GM21447 (cell line): ENCODE data around the gene DLGAP3.

Source experiments
- ATAC-seq: cut with Tn5 transposase; IDR thresholded peaks from one replicate; pipeline ENCODE4 v1.9.1; 2021; ENCODE audit not compliant: unreplicated experiment

Gene DLGAP3

DNA sequence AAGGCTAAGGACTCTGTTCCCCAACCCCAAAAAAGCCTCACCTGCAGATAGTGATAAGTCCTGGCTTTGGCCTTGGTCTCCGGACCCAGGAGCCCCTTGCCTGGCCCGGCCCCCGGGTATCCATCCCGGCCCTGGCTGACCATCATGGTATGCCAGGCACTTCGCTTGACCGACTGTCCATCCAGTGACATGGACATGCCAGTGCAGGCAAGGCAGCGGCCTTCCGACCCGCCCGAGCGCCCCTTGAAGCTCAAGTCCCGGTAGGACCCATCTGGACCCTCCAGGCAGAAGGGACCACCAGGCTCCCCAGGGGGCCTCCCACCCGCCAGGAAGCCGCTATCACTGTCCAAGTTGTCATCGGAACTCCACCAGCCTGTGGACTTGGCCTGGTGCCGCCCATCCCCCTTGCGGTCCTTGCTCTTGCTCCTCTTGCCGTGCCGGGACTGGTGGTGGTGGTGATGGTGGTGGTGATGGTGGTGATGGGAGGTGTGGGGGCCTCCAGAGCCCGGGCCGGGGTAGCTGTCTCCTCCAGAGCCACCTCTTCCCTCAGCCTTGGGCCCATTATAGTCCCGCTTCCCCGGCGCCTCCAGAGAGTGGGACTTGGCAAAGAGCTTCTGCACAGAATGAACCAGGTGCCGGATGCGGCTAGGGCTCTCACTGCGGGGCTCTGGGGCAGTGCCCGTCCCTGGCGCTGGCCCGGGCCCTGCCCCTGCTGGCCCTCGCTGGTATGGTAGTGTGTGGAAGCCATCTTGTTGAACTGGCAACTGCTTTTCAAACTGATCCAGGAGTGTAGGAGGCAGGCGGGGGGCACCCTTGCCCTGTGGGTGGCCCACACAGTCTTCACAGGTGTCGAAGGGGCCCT, 25.0 kb downstream of the DLGAP3 start:
- ATAC-seq: no peak

- no peak for ATAC-seq
These were observed 27.5 kb downstream of the DLGAP3 start for GRCh38 chr1:34901919-34902318.

DNA sequence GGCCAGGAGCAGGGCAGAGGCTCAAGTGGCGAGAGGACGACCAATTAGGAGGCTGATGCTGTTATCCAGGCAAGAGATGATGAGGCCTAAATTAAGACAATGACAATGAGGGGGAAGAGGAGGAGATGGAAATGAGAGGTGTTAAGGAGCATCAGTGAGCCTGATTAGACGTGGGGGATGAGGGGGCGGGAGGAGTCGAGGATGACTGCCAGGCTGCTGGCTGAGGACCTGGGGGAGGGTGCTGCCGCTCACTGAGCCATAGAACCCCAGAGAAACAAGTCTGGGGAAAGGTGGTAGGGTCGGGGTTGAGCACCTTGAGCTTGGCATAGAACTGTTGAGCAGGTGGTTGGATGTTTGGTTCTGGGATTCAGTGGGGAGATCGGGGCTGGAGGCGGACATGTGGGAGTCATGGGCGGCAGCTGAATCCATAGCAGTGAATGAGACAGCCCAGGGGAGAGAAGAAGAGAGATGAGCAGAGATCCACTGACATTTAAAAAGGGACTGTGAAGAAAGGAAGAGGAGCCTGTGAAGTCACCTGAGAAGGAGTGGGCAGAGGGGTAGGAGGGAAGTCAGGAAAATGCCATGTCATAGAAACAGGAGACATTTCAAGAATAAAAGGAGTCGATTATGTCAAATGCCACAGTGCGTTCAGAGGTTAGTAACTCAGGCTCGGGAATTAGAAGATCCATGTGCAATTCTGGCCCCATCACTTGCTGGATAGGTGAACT, 28.5 kb downstream of the DLGAP3 start:
- ATAC-seq: no peak

DNA sequence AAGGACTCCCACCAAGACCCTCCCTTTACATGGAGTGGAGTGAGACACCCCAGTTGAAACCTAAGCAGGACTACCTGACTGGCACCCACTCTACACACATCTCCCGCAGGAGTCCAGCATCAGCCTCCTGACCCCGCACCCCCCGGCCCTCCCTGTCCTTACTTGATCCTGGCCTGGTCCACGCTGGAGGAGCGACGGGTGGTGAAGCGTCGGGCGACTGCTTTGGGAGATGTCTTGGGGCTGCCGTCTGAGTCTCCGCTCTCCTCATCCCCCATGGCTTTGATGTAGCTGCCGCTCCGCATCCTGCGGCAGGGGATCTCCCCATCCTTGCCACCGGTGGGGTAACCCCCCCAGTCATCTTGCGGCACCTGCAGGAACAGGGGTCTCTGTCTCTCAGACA, 29.5 kb downstream of the DLGAP3 start:
- no peak for ATAC-seq

DNA sequence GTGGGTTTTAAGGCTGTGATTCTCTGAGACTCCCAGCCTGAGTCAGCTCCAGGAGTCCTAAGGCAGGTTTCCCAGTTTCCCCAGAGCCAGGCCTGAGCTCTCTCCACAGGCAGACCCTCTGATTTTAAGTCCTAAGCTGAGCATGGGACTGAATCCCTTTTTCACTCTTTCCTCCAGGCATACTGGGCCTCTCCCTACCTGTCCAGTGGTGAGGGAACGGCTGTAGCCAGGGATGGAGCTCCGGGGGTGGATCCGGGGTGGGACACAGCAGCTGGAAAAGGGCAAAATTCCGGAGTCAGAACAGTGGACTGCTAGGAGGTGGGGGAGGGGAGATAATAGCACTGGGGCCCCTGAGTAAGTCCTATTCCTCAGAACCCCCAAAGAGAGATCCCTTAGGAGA, 30.0 kb downstream of the DLGAP3 start:
- ATAC-seq: no peak

- no peak for ATAC-seq
These were observed 31.1 kb downstream of the DLGAP3 start for GRCh38 chr1:34898330-34898761.

DNA sequence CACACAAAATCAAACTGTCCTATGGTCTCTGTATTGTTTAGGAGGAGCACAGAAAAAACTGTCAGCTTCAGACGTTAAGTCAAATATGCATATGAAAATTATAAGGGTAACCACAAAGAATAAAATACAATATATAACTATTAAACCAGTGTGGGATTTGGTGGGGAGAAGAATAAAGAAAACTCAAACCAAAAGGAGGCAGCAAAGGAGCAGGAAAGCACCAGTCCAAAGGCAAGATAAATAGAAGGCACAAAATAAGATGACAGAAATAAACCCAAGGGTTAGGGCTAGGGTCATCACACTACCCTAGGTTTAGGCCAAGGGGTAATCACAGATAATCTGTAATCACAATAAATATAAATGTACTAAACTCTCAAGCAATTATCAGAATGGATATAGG, 32.8 kb downstream of the DLGAP3 start:
- ATAC-seq: no peak

DNA sequence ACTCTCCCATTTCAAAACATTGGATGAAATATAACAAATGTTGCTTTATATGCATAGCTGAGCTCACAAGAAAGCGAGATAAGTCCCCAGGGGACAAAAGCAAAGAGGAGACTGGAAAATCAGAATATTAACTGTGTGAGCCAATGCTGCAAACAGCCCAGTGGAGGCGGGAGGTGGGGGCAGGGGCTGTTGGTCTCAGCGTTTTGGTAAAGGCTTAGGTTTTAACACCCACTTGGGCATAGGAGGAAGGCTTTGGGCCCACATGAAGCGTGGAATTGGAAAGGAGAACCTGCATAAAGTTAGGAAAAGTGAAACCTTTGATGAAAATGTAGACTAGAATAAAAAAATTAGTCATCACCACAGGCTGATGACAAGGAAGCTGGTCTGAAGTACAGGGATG, 39.7 kb downstream of the DLGAP3 start:
- ATAC-seq: no peak

DNA sequence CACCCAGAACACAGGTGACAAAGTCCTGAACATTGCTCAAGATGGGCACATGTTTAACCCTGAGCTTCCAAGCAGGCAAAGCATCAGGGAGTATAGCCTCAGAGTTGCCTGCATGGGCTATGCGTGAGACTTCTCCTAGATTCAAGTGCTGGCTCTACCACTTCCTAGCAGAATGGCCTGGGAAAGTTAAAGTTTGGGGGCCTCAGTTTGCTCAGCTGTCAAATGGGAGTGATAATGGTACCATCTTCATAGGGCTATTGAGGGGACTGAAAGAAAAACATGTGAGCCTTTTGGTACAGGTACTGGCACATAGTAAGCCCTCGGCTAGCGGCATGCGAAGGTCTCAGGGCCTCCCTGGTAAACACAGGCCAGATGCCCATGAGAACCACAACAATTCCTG, 41.9 kb downstream of the DLGAP3 start:
- ATAC-seq: no peak

DNA sequence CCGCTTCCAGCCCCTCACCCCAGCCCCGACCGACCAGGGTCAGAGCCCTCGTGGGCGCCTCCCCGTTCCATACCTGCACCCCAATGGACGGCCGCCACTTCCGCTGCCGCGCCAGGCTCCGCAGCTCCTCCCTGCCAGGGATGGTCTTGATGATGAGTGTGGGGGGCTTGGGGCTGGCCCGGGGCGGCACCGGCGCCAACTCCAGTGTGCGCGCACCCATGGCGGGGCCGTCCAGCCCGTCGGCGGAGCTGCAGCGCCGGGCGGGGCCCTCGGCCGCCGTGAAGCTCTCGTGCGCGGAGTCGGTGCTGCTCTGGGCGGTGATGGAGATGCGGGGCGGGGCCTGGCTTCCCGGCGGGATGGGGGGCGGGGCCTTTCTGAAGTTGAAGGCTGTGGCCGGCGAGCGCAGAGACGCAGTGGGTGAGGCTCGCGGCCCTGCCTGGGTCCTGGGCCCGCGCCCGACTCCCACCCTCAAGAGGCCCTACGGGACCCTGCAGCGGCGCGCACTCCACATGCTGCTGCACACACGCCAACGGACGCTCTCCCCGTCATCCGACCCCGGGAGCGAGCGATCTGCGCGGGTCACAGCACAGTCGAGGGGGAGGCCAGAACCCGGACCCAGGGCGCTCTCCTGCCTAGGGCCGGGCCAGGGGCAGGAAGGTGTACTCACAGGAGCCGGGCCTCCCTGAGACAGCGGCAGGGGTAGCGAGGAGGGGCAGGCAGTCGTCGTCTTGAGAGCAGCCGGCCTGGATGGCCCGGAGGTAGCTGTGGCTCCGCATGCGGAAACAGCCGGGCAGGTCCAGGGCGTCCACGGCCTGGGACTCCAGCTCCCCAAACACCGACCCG, 43.8 kb downstream of the DLGAP3 start:
- ATAC-seq: no peak

GRCh38 chr1:34884961-34885360, 44.5 kb downstream of the DLGAP3 start:
- ATAC-seq: no peak

DNA sequence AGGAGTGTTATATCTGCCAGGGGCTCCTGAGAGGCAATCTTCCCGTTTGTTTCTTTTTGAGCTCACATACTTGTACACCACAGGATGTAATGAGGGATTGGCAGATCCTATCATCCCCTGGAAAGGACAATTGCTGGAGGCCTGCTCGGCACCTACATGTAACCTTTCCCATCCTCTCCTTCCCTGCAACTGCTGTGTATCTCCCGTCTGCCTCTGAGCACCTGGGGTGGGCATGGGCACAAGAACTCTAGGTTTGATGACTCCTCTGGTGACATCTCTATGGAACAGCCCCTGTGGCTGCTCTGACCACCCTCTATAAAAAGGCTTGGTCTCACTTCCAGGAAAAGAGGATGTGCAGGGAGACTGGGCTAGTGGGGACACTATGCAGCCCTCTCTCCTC, 44.9 kb downstream of the DLGAP3 start:
- ATAC-seq: no peak

- no peak for ATAC-seq
These were observed 50.2 kb downstream of the DLGAP3 start for GRCh38 chr1:34879230-34879629.

- ATAC-seq: no peak
These were observed 53.0 kb downstream of the DLGAP3 start for GRCh38 chr1:34876406-34876805.

DNA sequence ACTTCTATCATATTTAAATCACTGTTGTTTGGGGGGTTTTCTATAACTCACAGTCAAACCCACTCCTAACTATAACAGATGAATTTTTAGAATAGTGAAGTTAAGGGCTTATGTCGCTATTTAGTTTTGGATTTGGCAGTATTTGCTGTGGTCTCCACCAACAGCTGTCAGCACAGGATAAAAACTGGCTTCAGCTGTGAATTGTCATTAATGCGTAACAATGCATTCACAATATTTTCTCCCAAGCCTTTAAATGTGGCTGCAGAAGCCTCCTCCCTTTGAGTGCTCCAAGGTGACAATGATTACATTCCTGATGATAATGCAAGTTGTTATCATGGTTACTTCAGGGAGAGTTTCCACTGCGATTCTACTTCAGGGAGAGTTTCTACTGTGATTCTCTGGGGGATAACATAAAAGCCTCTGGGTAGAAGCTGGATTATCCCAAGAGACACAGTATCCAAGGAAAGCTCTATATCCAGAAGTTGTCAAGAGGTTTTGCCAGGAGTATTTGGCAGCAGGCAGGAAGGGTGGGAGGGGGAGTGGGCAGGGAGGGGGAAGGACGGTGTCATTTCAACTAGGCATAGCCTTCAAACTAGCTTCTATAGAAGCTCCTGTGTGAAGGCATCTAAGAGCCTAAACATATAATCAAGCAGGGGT, 55.0 kb downstream of the DLGAP3 start:
- no peak for ATAC-seq

GRCh38 chr1:34872133-34872503, 57.3 kb downstream of the DLGAP3 start:
- no peak for ATAC-seq

DNA sequence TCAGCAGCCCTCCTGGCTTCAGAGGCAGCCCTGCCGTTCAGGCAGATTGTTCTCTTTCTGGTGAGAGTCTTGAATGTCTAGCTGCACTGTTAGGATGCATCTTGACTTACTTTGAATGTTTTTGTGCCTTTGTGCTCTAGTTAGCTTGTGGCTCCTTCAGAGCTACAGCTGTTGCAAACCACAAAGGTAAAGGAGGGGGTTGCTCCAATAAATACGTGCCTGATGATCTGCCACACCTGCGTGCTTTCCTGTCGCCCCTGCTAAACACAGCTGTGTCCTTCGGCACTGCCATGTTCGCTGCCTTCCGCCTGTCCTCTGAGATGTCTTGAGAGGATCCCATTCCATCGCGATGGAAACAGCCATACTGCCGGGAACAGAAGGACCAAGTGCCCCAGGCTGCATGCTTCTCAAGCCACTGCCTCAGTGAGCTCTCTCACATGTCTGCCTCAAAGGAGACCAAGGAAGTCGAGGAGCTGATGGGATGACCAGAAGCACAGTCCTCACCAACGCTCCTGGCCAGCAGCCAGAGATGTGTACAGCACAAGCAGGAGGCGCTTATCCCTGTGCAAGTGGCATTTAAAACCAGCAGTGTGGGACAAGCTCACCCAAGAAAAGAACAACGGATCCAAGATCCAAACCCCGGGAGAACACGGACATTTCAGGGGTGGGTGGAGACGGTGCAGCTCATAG, 57.9 kb downstream of the DLGAP3 start:
- no peak for ATAC-seq

- no peak for ATAC-seq
These were observed 59.1 kb downstream of the DLGAP3 start for GRCh38 chr1:34870395-34870794.

DNA sequence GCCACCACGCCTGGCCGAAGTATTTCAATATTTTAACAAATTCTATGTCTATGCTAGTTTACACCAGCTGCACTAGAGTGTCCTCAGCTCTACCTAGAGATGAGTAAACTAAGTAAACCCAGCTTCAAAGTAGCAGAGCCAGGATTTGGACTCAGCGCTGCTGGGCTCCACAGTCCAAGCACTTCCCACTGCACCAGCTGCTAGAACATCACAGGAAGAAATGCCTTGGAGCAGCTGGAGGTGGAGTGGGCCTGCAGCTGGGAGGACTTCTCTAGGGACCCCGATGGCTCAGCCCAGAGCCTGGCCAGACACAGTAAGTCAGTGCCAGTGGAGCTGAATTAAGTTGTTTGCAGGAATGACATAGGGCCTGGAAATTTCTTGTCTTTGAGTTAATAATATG, 59.7 kb downstream of the DLGAP3 start:
- ATAC-seq: no peak

- no peak for ATAC-seq
These were observed 61.0 kb downstream of the DLGAP3 start for GRCh38 chr1:34868230-34869049.
